HG03342 (cell line): Measurements from ENCODE around the gene LDB2.

ENCODE experiments used
- ATAC-seq: cut with Tn5 transposase; IDR thresholded peaks from one replicate; pipeline ENCODE4 v1.9.1; 2021; ENCODE audit warnings: mild to moderate bottlenecking, moderate library complexity; ENCODE audit not compliant: unreplicated experiment

The LDB2 gene

DNA sequence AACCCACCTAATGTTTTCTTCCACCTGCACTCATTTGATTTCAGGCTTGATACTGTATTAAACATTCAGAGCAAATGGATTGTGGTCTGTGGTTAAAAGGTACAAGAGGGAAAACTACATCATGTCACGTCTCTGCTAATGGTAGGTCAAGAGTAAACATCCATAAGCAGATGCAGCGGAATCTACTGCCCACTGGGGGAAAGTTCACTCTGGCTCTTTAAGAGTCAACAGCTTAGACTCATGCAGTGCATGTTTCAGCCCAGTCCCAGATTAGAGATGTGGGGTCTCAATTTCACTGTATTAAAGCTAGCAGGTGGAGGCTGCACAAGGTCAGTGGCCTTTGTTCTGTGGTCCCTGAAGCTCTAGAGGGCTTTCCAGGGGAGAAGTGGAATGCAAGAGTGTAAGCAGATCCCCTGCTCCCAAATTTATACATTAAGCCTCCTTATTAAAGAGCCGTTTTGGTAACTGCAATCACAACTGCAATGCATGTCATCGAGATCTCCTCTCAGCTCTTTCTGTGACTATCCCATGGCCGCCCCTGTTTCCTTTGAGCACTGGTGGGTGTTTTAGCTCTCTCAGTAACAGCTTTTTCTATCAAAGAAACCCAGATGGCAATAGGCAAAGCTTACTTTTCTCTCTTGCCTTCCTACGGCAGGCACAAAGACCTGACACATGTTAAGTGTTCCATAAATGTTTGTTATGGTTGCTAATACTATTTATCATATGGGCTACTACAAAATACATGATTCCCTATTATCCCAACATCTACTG is 53.4 kb downstream of the LDB2 start:
- no peak for ATAC-seq

DNA sequence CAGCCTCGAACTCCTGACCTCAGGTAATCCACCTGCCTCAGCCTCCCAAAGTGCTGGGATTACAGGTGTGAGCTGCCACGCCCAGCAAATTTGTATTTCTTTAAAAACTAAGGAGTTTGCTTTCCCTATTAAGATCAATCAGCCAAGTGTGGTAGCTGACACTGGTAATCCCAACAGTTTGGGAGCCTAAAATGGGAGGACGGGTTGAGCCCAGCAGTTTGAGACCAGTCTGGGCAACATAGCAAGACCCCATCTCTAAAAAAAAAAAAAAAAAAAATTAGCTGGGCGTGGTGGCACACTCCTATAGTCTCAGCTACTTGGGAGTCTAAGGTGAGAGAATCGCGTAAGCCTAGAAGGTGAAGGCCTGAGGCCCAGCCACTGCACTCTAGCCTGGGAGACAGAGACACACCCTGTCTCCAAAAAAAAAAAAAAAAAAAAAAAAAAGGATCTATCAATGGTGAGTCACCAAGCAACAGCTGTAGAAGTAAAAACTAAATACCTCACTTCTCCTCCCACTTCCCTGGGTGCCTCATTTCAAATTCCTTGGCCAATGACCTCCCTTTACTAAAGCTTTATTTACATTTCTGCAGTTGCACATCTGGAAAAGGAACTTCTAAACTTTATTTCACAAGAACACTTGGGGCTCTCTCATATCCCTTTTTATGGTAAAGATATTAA is 54.5 kb downstream of the LDB2 start:
- no peak for ATAC-seq

DNA sequence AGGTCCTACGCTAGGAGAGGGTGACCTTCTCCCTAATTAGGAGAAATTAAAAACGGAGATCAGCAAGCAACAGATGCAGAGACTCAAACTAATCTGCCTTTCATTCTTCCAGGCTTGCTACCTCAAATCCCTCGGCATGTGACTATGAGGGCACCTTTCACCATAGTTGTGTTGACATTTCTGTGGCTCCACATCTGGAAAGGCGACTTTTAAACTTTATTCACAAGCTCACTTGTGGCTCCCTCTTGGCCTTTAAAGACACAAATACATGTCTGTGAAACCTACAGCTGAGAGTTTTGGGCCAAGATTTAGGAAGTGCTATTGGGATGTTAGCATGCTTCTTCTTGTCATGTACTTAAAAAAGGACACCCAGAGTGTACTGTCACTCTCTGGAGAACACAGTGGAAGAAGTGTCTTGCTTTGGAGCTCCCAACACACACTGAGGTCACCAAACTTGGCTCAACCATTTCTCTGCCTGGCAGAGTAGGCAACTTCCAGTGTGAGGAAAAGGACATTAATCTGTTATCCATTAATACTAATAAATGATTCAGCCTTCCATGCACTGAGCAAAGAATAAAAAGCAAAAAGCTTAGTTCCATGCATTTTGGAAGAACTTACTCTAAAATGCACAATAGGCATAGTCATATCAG is 60.1 kb downstream of the LDB2 start:
- ATAC-seq = no peak

DNA sequence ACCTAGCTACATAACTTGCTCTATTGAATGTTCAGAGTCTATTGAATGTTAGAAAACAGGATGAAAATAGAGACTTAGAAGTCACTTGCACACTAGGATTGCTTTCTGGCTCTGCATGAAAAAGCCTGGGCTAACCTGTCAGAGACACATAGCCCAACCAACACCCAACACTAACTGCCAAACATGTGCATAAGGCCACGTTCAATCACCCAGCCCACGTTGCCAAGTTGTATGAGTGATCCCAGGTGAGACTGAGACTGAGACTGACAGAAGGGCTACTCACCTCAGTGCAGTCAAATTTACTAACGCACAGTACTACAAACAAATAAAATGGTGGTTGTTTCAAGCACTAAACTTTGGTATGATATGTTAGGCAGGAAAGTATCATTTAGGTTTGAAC is 61.0 kb downstream of the LDB2 start:
- no peak for ATAC-seq

DNA sequence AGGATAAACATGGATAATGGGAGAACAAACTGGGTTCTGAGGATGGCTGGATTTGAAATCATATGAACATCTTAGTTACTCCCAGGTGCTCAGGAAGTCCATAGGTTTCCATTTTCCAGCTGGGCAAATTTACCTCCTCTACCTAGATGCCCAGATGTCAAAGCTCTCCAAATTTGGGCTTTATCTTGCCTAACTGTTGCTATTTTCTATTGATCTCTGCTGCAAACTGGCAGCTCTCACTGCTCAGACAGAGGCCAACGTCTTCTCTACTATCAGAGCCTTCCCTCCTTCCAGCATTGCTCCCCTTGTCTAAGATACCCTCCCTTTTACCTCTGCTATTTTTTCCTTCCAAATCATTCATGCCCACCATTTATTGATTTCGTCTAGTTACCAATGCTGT is 62.1 kb downstream of the LDB2 start:
- ATAC-seq = no peak

DNA sequence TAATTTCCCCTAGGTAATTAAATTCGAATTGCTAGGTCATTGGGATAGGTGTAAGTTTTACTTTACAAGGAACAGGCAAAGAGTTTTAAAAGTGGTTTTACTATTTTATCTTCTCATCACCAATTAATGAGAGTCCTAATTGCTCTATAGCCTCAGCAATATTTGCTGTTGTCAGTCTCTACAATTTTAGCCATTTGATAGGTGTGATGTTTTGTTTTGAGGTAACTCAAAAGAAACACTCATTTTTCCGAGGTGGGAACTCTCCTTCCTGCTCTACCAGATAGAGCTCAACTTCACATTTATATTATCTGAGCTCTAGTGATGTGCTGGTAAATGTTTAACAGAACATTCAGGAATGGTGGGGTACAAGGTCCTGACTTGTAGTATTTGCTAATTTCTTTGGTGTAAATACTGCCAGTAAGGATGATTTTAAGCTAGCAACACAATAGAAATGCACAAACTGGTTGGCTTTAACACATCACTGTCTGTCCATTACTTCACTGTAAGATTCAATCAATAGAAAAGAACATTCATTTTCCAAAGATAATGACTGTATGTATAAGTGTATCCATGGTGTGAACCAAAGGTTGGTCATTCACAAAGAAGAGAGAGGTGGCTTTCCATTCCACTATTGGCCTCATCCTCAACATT is 62.7 kb downstream of the LDB2 start:
- no peak for ATAC-seq

DNA sequence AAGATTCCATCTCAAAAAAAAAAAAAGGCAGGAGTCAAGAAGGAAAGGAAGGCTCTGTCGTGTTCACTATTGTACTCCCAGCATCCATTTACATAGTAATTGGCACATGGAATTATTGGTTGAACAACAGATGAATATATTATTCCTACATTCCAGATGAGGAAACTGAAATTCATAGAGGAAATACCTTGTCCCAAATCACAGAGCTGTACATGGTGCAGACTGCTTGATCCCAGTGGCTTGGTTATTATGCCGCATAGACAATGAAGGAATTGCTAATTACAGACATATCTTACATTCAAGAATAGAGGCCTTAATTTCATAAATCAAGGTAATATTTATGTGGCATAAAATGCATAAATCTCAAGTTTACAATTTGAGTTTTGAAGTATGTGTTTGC is 63.6 kb downstream of the LDB2 start:
- no peak for ATAC-seq

DNA sequence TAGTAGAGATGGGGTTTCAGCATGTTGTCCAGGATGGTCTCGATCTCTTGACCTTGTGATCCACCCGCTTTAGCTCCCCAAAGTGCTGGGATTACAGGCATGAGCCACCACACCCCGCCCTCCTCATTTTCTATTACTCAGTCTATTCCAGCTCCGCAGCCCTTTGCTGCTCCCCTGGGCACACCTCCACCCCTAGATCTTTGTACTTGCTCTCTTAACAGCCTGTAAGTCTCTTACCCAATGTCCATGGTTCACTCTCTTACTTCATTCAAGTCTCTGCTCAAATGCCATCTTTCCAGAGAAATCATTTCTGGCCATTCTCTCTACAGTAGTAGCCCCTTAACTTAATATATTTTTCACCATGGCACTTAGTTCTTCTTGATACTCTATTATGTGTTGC is 64.7 kb downstream of the LDB2 start:
- no peak for ATAC-seq

DNA sequence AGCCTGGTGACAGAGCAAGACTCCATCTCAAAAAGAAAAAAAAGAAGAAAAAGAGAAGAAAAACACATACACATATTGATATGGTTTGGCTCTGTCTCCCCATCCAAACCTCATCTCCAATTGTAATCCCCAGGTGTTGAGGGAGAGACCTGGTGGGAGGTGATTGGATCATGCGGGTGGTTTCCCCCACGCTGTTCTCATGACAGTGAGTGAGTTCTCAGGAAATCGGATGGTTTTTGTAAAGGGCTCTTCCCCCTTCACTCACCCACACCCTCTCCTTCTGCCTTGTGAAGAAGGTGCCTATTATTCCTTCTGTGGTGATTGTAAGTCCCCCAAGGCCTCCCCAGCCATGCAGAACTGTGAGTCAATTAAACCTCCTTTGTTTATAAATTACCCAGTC is 68.4 kb downstream of the LDB2 start:
- no peak for ATAC-seq

DNA sequence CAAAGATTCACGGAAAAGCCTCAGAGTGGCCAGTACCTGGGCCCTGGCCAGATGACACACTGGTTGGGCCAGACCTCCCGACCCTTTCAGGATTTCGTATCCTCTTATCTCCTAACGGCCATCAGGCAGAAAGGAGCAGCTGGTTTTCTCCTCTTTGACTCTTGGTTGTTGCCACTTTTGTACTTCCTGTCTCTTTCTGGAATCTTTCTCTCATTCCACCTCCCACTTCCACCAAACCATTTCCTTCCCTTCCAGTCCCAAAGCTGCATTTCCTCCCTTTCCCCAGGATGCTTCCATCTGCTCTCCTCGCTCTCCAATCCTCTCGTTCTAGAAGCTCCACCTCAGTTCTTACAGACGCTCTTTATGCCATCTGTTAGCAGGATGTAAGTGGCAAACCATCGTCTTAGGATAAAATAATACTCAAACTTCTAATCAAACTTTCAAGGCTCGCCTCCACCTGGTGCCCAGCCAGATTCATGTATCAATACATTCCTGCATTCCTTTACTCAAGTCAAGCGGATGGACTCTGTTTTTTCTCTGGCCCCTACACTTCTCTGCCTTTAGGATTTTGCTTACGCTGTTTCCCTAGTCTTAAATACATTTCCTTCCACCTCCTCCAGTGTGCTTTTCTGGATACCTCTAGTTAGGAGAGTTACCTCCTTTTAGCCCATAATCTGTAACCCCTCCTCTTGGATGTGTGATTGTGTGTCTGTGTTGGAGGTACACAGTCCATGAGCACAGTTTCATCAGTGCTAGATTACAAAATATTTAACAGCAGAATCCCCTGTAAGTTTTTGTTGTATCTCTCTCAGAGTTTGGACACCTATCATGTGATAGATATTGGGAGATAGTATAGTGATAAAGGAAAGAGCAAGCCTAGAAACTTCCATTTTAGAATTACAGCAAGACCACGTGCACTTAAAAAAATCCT is 70.4 kb downstream of the LDB2 start:
- no peak for ATAC-seq

DNA sequence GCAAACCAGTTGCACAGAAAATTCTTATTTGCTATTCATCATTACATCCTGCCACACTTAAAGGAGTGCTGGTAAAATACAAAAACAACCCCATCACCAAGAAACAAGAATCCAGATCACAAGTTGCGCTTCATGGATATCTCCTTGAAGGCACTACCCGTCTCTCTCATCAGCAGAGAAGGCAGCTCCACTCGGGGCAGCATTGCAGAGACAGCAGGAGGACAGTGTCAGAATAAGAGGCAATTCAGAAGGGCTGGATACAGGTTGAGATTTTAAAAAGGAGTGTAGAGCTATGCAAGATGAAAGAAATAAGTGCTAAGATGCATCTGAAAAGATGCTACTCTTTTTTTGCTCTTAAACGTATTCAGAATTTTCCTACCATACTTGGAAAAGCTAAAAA is 71.4 kb downstream of the LDB2 start:
- no peak for ATAC-seq

DNA sequence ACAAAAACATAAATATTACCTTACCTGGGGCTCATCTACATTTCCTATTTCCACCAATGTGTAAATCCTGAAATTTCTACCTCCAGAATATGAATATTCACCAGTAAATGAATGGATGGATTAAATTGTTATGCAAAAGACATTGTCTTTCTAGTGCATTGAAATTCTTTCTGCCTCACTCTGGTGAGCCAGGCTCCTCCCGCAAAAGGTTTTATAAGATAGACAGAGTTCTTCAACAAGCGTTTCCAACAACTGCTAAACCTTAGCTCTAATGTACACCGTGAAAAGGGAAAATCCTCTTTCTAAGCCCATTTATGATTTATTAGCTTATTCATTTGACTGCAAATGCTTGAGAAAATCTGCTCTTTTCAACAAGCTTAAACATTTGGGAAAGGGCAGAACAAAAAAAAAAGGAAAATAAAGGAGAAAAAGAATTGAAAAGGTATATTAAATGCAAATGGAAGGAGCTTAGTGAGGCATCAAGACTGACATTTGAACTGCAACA is 72.0 kb downstream of the LDB2 start:
- ATAC-seq = no peak

DNA sequence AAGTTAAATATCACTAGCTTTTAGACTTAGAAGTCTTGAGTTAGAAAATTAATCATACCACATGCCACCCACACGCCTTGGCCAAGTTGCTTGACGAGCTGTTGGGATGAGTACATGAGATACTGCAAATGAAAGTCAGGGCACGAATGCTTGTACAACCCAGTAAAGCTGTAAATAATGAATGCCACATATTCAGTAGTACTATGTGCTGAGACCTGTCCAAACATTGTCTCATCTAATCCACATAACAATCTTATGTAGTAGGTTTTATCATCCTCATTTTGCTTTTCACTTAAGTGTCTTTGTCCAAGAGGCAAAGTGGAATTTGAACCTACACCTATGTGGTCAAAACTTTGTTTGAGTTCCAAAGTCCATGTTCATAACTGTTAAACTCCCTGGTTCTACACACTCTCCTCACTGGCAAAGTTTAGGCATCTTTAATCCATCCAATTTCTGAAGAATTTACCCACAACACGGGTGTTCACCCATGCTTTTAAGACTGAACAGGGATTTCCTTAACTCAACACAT is 74.1 kb downstream of the LDB2 start:
- ATAC-seq = no peak

DNA sequence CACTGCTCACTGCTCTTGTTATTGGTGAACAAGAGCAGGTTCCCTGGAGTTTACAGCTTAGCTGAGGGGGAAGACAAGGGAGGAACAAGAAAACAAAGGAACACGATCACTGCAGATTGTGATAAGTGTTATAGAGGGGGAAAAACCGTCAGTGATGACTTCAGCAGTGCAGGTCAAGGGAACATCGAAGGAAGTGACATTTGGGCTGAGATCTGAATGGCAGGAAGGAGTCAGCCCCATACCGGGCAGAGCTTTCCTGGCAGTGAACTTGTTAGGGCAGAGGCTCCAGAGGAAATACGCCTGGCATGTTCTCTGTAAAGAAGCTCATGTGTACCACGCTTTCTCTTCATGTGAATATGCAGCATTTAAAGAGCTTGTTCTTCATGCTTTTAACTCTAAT is 78.1 kb downstream of the LDB2 start:
- no peak for ATAC-seq

DNA sequence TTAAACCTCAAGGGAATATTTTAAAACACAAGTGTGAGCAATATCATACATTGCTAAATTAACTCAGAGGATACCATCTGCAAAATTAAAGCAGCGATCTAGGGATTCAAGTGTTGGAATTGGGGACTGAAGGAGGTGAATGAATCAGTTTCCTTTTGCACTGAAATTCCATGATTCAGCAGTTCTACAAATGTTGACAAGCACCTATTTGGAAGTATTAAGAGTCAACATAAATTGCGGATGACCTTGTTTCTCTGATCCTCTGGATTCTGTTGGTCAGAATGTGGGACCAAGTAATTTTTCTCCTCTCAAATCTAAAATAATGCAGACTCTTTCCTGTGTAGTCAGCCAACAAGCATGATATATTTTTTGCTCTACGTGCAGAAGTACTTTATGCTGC is 78.8 kb downstream of the LDB2 start:
- ATAC-seq = no peak

DNA sequence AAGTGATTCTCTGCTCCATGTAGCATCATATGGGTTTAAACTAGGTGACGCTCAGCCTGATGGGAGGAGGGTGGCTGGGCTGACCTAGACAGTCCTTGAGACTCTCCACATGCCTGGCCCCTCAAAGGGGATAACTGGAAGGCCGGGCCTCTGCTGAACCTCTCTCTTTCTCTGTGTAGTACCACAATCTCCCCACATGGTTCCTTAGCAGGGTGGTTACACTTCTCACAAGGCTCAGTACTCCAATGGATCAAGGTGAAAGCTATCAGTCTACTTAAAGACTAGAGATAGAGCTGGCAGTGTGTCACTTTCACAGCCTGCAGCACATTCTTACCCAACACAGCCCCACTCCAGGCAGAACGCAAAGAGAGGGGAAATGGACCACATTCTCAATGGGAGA is 80.4 kb downstream of the LDB2 start:
- ATAC-seq = no peak

DNA sequence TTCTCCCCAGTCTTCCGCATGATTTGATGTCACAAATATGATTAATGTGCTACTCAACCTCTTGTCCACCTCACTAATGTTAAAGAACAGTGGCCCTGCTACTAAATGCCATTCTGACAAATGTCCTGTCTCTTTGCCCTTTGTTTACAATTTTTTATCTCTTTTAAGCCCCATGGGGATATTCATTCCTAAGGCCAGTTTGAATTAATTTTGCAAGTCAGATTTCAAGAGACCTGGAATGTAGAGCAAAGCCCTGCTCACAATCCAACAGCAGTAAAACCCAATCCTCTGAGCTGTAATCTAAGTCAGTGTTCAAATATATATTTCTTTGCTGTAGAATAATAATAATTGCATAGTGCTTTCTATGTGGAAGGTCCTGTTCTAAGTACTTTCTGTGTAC is 81.2 kb downstream of the LDB2 start:
- ATAC-seq = no peak

DNA sequence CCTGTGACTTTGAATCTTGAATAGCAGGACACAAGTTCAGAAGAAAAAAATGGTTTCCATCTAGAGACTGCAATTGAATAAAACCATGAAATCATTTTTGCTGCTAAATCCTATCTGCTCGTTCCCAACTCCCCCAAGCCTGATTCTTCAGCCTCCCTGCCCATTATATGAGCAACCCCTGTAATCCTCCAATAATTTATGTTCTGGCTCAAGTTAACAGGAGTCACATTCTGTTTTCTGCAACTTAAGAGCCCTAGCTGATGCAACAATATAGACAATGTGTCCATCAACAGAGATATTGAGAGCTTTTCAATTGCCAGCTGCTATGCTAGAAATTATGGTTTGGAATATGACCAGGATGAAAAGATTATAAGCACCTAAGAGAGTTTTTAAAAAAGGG is 84.1 kb downstream of the LDB2 start:
- no peak for ATAC-seq

DNA sequence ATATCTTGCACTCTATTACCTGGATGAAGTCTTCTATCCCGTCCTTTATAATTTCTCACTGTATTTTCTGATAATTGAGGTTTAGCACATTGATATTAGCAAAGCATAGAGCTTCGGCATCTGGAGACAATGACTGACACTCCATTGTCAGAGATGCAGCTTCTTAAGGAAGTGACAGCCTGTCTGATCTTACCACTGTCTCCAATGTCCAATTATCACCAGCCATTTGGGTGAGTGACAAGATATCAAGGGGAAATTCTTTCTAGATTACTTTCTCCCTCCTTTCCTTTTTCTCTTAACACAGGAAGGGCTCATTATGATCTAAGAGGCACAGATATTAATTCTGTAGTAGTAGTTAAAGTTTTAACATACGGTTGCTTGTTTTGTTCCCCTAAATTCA is 86.4 kb downstream of the LDB2 start:
- ATAC-seq = no peak

DNA sequence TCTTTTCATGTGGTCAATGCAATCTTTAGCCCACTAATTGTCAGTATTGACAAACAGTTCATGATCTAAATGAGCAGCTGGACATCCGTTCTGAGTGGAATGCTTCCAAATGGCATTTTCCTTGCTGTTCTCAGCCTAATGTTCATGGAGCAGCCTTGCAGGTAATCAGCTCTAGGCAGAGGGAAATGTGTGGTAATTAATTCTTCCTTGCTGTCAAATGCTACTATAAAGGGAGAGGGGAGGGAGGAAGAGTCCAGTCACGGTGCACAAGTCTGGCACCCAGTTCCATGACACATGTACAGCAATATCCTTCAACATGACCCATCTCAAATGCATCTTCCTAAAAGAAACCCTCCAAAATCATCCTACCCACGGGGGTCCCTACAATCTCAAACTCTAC is 88.5 kb downstream of the LDB2 start:
- ATAC-seq = no peak
